Osteocyte (in vitro differentiated cells): ENCODE results near the gene TMED1. TPM values are rescaled to one million over a fixed set of nuclear protein-coding genes. Genes with fewer than 3 reads are reported as not detected.
"Not testable (repeated sequence)": the region's sequence is repeated elsewhere in the genome, so short reads cannot be mapped to it uniquely, and the experiment has no call there.

ENCODE experiments used
- DNase-seq: peaks from one replicate; pipeline ENCODE4 v3.0.0; 2021; ENCODE audit warnings: mixed read lengths; ENCODE audit not compliant: unreplicated experiment; ENCODE audit errors: extremely low spot score
- H3K27ac Mint-ChIP-seq: one replicate; pipeline ENCODE4 v1.8.0; 2021; ENCODE audit warnings: mild to moderate bottlenecking, mixed read lengths; ENCODE audit not compliant: unreplicated experiment
- H3K27me3 Mint-ChIP-seq: one replicate; pipeline ENCODE4 v1.8.0; 2021; ENCODE audit warnings: mixed read lengths; ENCODE audit not compliant: unreplicated experiment
- H3K36me3 Mint-ChIP-seq: one replicate; pipeline ENCODE4 v1.8.0; 2021; ENCODE audit warnings: mixed read lengths; ENCODE audit not compliant: unreplicated experiment
- H3K4me1 Mint-ChIP-seq: one replicate; pipeline ENCODE4 v1.8.0; 2021; ENCODE audit warnings: mixed read lengths; ENCODE audit not compliant: unreplicated experiment
- H3K4me3 Mint-ChIP-seq: one replicate; pipeline ENCODE4 v1.8.0; 2021; ENCODE audit warnings: mild to moderate bottlenecking, moderate library complexity, mixed read lengths; ENCODE audit not compliant: unreplicated experiment
- H3K9me3 Mint-ChIP-seq: one replicate; pipeline ENCODE4 v1.8.0; 2021; ENCODE audit warnings: mixed read lengths; ENCODE audit not compliant: unreplicated experiment
- total RNA-seq: library from RNA; stranded (reverse); gene quantifications from 2 replicates; pipeline ENCODE4 v1.2.1, GENCODE V29; 2021
- TF ChIP-seq, protein P1 (sequence below): fragments of 200-600 bp; sonication (generic); IDR thresholded peaks from 2 replicates; pipeline ENCODE4 v1.5.0; 2021; ENCODE audit warnings: antibody characterized with exemption, mild to moderate bottlenecking, moderate library complexity

Gene TMED1
- total RNA-seq, 1 donor from 2014 or later: 35.5 TPM

DNA sequence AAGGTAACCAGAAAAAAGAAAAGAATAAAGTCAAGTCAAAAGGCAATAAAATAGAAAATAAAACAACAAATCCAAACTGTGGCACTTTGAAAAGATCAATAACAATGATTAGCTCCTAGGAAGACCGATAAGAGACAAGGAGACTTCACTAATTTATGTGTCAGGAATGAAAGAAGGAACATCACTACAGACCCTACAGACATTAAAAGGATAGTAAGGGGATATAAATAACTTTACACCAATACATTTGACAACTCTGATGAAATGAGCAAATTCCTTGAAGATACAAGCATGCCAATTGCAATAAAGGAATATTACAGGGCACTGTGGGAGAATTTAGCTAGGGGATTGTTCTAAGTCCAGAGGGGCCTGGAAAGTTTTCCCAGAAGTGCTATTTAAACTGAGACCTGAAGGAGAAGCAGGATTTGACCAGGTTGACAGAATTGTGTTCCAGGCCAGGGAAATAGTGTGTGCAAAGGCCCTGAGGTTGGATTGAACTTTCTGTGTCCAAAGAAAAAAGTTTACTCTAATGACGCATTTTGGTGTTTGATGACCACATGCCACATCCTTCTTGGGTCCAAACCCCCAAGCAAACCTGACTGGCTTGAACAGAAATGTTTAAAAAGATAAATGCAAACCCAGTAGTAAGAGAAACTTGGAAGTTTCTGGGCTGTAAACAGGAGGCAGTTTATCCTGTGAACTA lies 10.6 kb upstream of the TMED1 start:
- no peak for DNase-seq
- TF ChIP-seq, protein P1, sequence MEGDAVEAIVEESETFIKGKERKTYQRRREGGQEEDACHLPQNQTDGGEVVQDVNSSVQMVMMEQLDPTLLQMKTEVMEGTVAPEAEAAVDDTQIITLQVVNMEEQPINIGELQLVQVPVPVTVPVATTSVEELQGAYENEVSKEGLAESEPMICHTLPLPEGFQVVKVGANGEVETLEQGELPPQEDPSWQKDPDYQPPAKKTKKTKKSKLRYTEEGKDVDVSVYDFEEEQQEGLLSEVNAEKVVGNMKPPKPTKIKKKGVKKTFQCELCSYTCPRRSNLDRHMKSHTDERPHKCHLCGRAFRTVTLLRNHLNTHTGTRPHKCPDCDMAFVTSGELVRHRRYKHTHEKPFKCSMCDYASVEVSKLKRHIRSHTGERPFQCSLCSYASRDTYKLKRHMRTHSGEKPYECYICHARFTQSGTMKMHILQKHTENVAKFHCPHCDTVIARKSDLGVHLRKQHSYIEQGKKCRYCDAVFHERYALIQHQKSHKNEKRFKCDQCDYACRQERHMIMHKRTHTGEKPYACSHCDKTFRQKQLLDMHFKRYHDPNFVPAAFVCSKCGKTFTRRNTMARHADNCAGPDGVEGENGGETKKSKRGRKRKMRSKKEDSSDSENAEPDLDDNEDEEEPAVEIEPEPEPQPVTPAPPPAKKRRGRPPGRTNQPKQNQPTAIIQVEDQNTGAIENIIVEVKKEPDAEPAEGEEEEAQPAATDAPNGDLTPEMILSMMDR: no peak
- H3K4me1 Mint-ChIP-seq: no peaks in the 10 kb centered on the region
- H3K36me3 Mint-ChIP-seq: peaks cover 3% of the 10 kb centered on the region
- no peak overlapping the region for H3K4me3 Mint-ChIP-seq
- peaks cover 5% of the 10 kb centered on the region for H3K9me3 Mint-ChIP-seq
- H3K27me3 Mint-ChIP-seq: peaks cover 4% of the 10 kb centered on the region
- H3K27ac Mint-ChIP-seq: no peak overlapping the region

DNA sequence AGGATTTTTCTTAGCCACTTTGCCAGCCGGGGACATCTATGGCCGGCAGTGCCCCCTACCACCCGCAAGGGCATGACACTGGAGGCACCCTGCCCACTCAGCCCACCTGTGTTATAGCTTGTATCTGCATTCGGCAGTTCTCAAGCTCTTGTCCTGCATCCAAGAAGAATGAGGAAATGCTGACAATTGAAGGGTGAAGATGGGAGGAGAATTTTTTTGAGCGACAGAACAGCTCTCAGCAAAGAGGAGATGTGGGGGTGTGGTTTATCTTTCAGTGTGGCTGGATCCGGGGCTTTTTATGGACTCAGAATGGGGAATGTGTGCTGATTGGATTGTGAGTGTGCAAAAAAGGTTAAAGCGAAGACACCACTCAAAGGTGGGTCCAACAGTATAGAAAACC lies 6.8 kb upstream of the TMED1 start:
- Mint-ChIP-seq H3K27me3 (no peaks in the 10 kb centered on the region), H3K36me3 (peaks cover 3% of the 10 kb centered on the region), H3K4me1 (no peaks in the 10 kb centered on the region), H3K4me3 (no peak overlapping the region), H3K27ac (no peak overlapping the region), H3K9me3 (peaks cover 12% of the 10 kb centered on the region)
- DNase-seq: no peak
- TF ChIP-seq, protein P1: no peak

DNA sequence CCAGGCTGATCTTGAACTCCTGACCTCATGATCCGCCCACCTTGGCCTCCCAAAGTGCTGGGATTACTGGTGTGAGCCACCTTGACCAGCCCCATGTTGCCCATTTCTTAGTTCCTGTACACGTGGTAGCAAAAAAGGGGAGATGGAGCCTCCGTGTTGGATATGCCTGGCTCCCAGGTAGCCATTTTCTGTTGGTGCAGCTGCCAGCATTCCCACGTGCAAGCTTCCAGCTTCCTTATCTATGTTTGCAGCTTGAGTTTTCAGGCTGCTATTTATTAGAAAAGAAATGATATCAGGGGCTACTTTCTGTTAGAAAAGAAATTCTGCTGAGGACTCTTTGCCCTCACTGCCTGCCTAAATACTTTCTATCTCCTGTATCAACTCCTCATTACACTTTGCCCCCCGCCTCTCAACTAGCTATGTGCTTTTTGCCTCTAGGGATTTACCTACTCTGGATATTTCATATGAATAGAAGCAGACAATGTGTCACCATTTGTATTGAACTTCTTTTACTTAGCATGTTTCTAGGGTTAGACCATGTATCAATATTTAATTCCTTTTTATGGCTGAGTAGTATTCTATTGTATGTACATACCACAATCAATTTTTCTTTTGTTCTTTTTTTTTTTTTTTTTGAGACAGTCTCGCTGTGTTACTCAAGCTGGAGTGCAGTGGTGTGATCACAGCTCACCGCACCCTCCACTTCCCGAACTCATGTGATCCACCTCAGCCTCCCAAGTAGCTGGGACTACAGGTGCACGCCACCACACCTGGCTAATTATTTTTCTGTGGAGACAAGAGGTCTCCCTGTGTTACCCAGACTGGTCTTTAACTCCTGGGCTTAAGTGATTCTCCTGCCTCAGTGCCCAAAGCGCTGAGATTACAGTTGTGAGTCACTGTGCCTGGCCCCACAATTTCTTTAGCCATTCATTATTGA lies 3.4 kb upstream of the TMED1 start:
- Mint-ChIP-seq H3K4me1 (peaks cover 15% of the 10 kb centered on the region), H3K27ac (no peak overlapping the region), H3K4me3 (no peak overlapping the region), H3K9me3 (peaks cover 7% of the 10 kb centered on the region), H3K36me3 (peaks cover 2% of the 10 kb centered on the region), H3K27me3 (no peaks in the 10 kb centered on the region)
- TF ChIP-seq, protein P1: no peak
- no peak for DNase-seq

DNA sequence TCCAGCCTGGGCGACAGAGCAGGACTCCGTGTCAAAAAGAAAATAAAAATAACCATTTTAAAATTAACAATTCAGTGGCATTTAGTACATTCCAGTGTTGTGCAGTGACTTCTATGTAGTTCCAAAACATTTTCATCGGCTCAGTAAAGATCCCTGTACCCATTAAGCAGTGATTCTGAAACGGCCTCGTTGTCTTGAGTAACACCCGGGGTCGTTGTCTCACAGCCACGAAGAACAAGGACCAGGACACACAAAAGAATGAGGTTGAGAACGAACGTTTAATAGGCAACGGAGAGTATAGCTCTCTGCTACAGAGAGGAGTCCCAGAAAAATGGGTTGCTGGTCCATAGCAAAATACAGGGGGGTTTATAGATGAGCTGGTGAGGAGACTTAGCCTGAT lies 2.4 kb upstream of the TMED1 start:
- Mint-ChIP-seq H3K4me3 (no peak overlapping the region), H3K4me1 (peaks cover 15% of the 10 kb centered on the region), H3K27me3 (no peaks in the 10 kb centered on the region), H3K9me3 (peaks cover 7% of the 10 kb centered on the region), H3K27ac (no peak overlapping the region), H3K36me3 (peaks cover 2% of the 10 kb centered on the region)
- DNase-seq: no peak
- TF ChIP-seq, protein P1: no peak

DNA sequence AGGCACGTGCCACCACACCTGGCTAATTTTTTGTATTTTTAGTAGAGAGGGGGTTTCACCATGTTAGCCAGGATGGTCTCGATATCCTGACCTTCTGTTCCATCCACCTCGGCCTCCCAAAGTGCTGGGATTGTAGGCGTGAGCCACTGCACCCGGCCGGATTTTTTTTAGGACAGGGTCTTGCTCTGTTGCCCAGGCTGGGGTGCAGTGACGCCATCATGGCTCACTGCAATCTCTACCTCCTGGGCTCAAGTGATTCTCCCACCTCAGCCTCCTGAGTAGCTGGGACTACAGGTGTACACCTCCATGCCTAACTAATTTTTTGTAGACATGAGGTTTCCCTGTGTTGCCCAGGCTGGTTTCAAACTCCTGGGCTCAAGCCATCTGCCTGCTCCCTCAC lies 1.6 kb upstream of the TMED1 start:
- peaks cover 15% of the 10 kb centered on the region for H3K4me1 Mint-ChIP-seq
- H3K4me3 Mint-ChIP-seq, H3K27me3 Mint-ChIP-seq, H3K27ac Mint-ChIP-seq, H3K9me3 Mint-ChIP-seq, DNase-seq, H3K36me3 Mint-ChIP-seq: not testable (repeated sequence)
